K562 (cell line): Measurements from ENCODE around the gene DDX60. TPM values are rescaled to one million over a fixed set of nuclear protein-coding genes. Genes with fewer than 3 reads are reported as not detected.

Experiments
- ATAC-seq: fragments of 200-7000 bp; cut with Tn5 transposase; 3 replicates; pipeline ENCODE4 v1.9.1; 2020; ENCODE audit warnings: moderate library complexity
- Bru-seq: library from RNA; stranded (reverse); fragments of 400-500 nt; gene quantifications from one replicate; lab custom pipeline; 2021; lab: Mats Ljungman, UMichigan
- BruChase-seq, 2 experiments: library from RNA; stranded (reverse); fragments of 400-500 nt; gene quantifications; one replicate each; lab custom pipeline; 2021; lab: Mats Ljungman, UMichigan
- BruUV-seq: library from RNA; stranded (reverse); fragments of 400-500 nt; replicated peaks from 2 replicates; lab custom pipeline; 2021; lab: Mats Ljungman, UMichigan
- CTCF ChIA-PET: fragments of 300-600 bp; formaldehyde crosslinking; extraction: SDS; loops from one replicate; lab custom pipeline; 2021; ENCODE audit warnings: low intra/inter-chr PET ratio; lab: Yijun Ruan, JAX
- POLR2A ChIA-PET: fragments of 300-600, 350-650 bp; sonication (Branson Sonifier 250); formaldehyde crosslinking; extraction: SDS; loops from one replicate; lab custom pipeline; 2021; ENCODE audit warnings: antibody characterized with exemption, inconsistent platforms; lab: Yijun Ruan, JAX
- DNase-seq, 4 experiments: peaks; one replicate each; pipeline versions ENCODE4 v3.0.0 to v3.0.0-alpha.2; 2011 to 2018; ENCODE audit warnings: low spot score in 3 of 4, mixed read lengths in 3 of 4; ENCODE audit errors: extremely low read depth in 1 of 4
- FAIRE-seq: peaks from 2 replicates; lab custom pipeline; 2011; peaks lifted over from hg19 to GRCh38; lab: Jason Lieb, UNC
- H2AFZ ChIP-seq: 2 replicates; pipeline ENCODE4 v1.6.0; 2011; ENCODE audit warnings: low read depth, low read length, control low read depth, inconsistent platforms
- H3K27ac ChIP-seq: fragments of 200-600 bp; 3 replicates; pipeline ENCODE4 v1.8.0; 2011; ENCODE audit warnings: low read depth, mild to moderate bottlenecking, control low read depth, inconsistent platforms, low read length, moderate library complexity, mixed read lengths; ENCODE audit errors: extremely low read depth
- H3K27me3 ChIP-seq, 2 experiments: fragments of 300-600 bp in 1 of 2; 2 replicates in 1 of 2; 3 replicates in 1 of 2; pipeline versions ENCODE4 v1.6.0 to v1.8.0; 2011; ENCODE audit warnings: inconsistent platforms in 2 of 2, low read length in 2 of 2, mild to moderate bottlenecking in 1 of 2, mixed read lengths in 1 of 2, moderate library complexity in 1 of 2; ENCODE audit not compliant: control insufficient read depth in 2 of 2, insufficient read depth in 2 of 2
- H3K36me3 ChIP-seq: fragments of 300-600 bp; 3 replicates; pipeline ENCODE4 v1.8.0; 2011; ENCODE audit warnings: mild to moderate bottlenecking, low read length, inconsistent platforms; ENCODE audit not compliant: control insufficient read depth, insufficient read depth
- H3K4me1 ChIP-seq, 2 experiments: fragments of 200-600 bp in 1 of 2; replicated peaks in 1 of 2; 2 replicates in 1 of 2; 3 replicates in 1 of 2; pipeline versions ENCODE4 v1.5.1 to v1.8.0; 2011; ENCODE audit warnings: inconsistent platforms in 2 of 2, low read length in 2 of 2, mild to moderate bottlenecking in 1 of 2, mixed read lengths in 1 of 2, moderate library complexity in 1 of 2; ENCODE audit not compliant: control insufficient read depth in 2 of 2, insufficient read depth in 2 of 2
- H3K4me2 ChIP-seq: 2 replicates; pipeline ENCODE4 v1.6.1; 2011; ENCODE audit warnings: low read length, control low read depth, inconsistent platforms, mixed read lengths; ENCODE audit not compliant: insufficient read depth
- H3K4me3 ChIP-seq: fragments of 200-600 bp; sonication (generic), shearing (Covaris generic); 2 replicates; pipeline ENCODE4 v1.5.1; 2016; ENCODE audit warnings: control low read depth, inconsistent platforms
- H3K79me2 ChIP-seq: fragments of 200-600 bp; 3 replicates; pipeline ENCODE4 v1.8.0; 2011; ENCODE audit warnings: low read length, inconsistent platforms; ENCODE audit not compliant: control insufficient read depth, insufficient read depth
- H3K9ac ChIP-seq, 2 experiments: 2 replicates each; pipeline versions ENCODE4 v1.6.0 to v1.6.1; 2011; ENCODE audit warnings: low read depth in 2 of 2, low read length in 2 of 2, control low read depth in 1 of 2, inconsistent platforms in 1 of 2, mild to moderate bottlenecking in 1 of 2, mixed read lengths in 1 of 2; ENCODE audit not compliant: insufficient read depth in 1 of 2
- H3K9me1 ChIP-seq: one replicate; pipeline ENCODE4 v1.6.0; 2011; ENCODE audit warnings: inconsistent platforms, mild to moderate bottlenecking, low read length, moderate library complexity; ENCODE audit not compliant: control insufficient read depth, insufficient read depth
- H3K9me3 ChIP-seq: replicated peaks from 2 replicates; pipeline ENCODE4 v1.5.1; 2011; ENCODE audit warnings: low read depth, low read length, inconsistent platforms; ENCODE audit not compliant: control insufficient read depth, insufficient read depth
- H4K20me1 ChIP-seq: replicated peaks from 2 replicates; pipeline ENCODE4 v1.6.1; 2011; ENCODE audit warnings: low read length, inconsistent platforms, mixed read lengths; ENCODE audit not compliant: control insufficient read depth, insufficient read depth
- BCLAF1 ChIP-seq, 2 experiments: fragments of 450-650 bp in 1 of 2; IDR thresholded peaks; 2 replicates each; pipeline ENCODE4 v1.6.1; 2011 to 2017; ENCODE audit warnings: low read depth in 2 of 2, antibody characterized with exemption in 1 of 2, borderline replicate concordance in 1 of 2, low read length in 1 of 2, mild to moderate bottlenecking in 1 of 2, mixed read lengths in 1 of 2; ENCODE audit not compliant: control insufficient read depth in 1 of 2
- CBFB ChIP-seq: sonication (generic); formaldehyde crosslinking; IDR thresholded peaks from 2 replicates; pipeline ENCODE4 v1.4.0; 2020; ENCODE audit warnings: mild to moderate bottlenecking, missing genetic modification reagents
- HMBOX1 ChIP-seq: sonication (generic); IDR thresholded peaks from 2 replicates; pipeline ENCODE4 v1.6.1; 2016
- HNRNPLL ChIP-seq: fragments of 200-400 bp; formaldehyde crosslinking; IDR thresholded peaks from 2 replicates; pipeline ENCODE4 v1.6.1; 2017; ENCODE audit warnings: low read length, low read depth, mild to moderate bottlenecking; ENCODE audit not compliant: poor library complexity, severe bottlenecking
- MAFG ChIP-seq: fragments of 450-650 bp; conservative IDR thresholded peaks from 2 replicates; pipeline ENCODE4 v1.6.1; 2016; ENCODE audit warnings: missing genetic modification characterization, missing compliant biosample characterization
- TEAD2 ChIP-seq: fragments of 450-650 bp; IDR thresholded peaks from 2 replicates; pipeline ENCODE4 v1.6.1; 2016; ENCODE audit warnings: missing genetic modification characterization, control low read depth, missing compliant biosample characterization
- ZBTB26 ChIP-seq: fragments of 450-650 bp; formaldehyde crosslinking; IDR thresholded peaks from 2 replicates; pipeline ENCODE4 v1.4.0; 2022; ENCODE audit warnings: missing genetic modification characterization
- ZNF639 ChIP-seq, 2 experiments: fragments of 200-800 bp in 1 of 2; sonication (Bioruptor generic) in 1 of 2; sonication (generic) in 1 of 2; formaldehyde crosslinking in 1 of 2; IDR thresholded peaks in 1 of 2; conservative IDR thresholded peaks in 1 of 2; 2 replicates each; pipeline versions ENCODE4 v1.5.0 to v1.6.1; 2016 to 2020; ENCODE audit warnings: missing compliant biosample characterization in 1 of 2, missing genetic modification characterization in 1 of 2, missing genetic modification reagents in 1 of 2
- WGBS: fragments of 100-300 bp; shearing (Covaris generic); methylation state at CpG from one replicate; pipeline ENCODE4 v1.1.6; 2016; ENCODE audit warnings: low coverage, mixed read lengths; ENCODE audit not compliant: insufficient coverage; ENCODE audit errors: missing lambda C conversion rate; 5-methylcytosine and 5-hydroxymethylcytosine counted together
- in situ Hi-C: fragments of 300-500 bp; cut with MboI; formaldehyde crosslinking; loops from 4 replicates; pipeline ENCODE4 v1.15.0; 2018; ENCODE audit warnings: inconsistent platforms, mixed read lengths
- intact Hi-C: fragments of 100-400 bp; cut with micrococcal nuclease; formaldehyde crosslinking; loops from 2 replicates; pipeline ENCODE4 v1.14.2; 2022
- long read RNA-seq, 3 experiments: library from polyadenylated mRNA in 2 of 3; library from RNA in 1 of 3; unstranded in 2 of 3; stranded (forward) in 1 of 3; transcript quantifications; one replicate each; pipeline ENCODE4 v2.0.0, GENCODE V29; 2019 to 2022
- polyA minus RNA-seq, 3 experiments: library from RNA; depleted of rRNA, polyadenylated mRNA; stranded (reverse); fragments of >200 nt; gene quantifications; 2 replicates each; pipeline ENCODE4 v1.2.3, GENCODE V29; 2011
- polyA plus RNA-seq, 8 experiments: library from polyadenylated mRNA; depleted of rRNA in 4 of 8; stranded (reverse) in 5 of 8; unstranded in 3 of 8; fragments of >200 nt; fragmentation: Nextera tagmentation in 2 of 8; fragmentation: Illumina TruSeq in 1 of 8; extraction: Ambion mirVana in 2 of 8; extraction: Trizol in 1 of 8; gene quantifications; 2 replicates each; pipeline versions ENCODE4 v1.2.1 to v1.2.3, GENCODE V29; 2011 to 2014; ENCODE audit warnings: inconsistent platforms in 1 of 8, missing spikeins in 1 of 8
- total RNA-seq, 7 experiments: library from RNA; depleted of rRNA in 6 of 7; stranded (reverse); fragments of >200 nt in 6 of 7; fragmentation: Illumina TruSeq in 2 of 7; extraction: Trizol in 2 of 7; gene quantifications; 2 replicates each; pipeline versions ENCODE4 v1.2.1 to v1.2.3, GENCODE V29; 2011 to 2021; ENCODE audit warnings: low replicate concordance in 1 of 7

Gene DDX60
- total RNA-seq (2011; cell fraction: chromatin; rRNA removed; ENCODE audit: low replicate concordance), result 0.07 TPM in 1 of 2 replicates, not detected in the other
- not detected in 2 replicates for total RNA-seq (2011; cell fraction: nucleolus; rRNA removed)
- 0.15 TPM in 1 of 2 replicates, not detected in the other for total RNA-seq (2011; cell fraction: nucleoplasm; rRNA removed)
- total RNA-seq (2014; rRNA removed) (0.04 and 0.18 TPM in 2 replicates), total RNA-seq (2014; rRNA removed; fragmentation: Illumina TruSeq; extraction: Trizol) (0.10 and 0.25 TPM in 2 replicates), total RNA-seq (2015; rRNA removed; fragmentation: Illumina TruSeq; extraction: Trizol) (0.11 and 0.22 TPM in 2 replicates), total RNA-seq (2021) (0.13 and 0.47 TPM in 2 replicates), polyA plus RNA-seq (2011; rRNA removed) (0.06 TPM in 1 of 2 replicates, not detected in the other), polyA plus RNA-seq (2014; fragmentation: Illumina TruSeq; extraction: Trizol) (0.12 TPM in 1 of 2 replicates, not detected in the other), polyA plus RNA-seq (2014; fragmentation: Nextera tagmentation; extraction: Ambion mirVana) (under 1 TPM; 0.08 to 0.10 TPM), polyA plus RNA-seq (2014; rRNA removed) (0.24 and 0.27 TPM in 2 replicates), polyA minus RNA-seq (2011; rRNA and poly(A)+ RNA removed) (not detected in 2 replicates), Bru-seq, nascent RNA (percentile 12 among the genes with signal in this experiment), BruChase-seq, experiment 1, labeled RNA remaining after a 2-hour chase (percentile 14 among the genes with signal in this experiment), BruChase-seq, experiment 2, labeled RNA remaining after a 6-hour chase (percentile 11 among the genes with signal in this experiment)
- 0.04 TPM in 1 of 2 replicates, not detected in the other for polyA plus RNA-seq (2011; cell fraction: cytosol; rRNA removed)
- polyA plus RNA-seq (2011; cell fraction: nucleus; rRNA removed), result not detected in 2 replicates
- polyA plus RNA-seq (2012), result 0.07 and 0.18 TPM in 2 replicates
- not detected in 2 replicates for polyA minus RNA-seq (2011; cell fraction: cytosol; rRNA and poly(A)+ RNA removed)
- not detected in 2 replicates for polyA minus RNA-seq (2011; cell fraction: nucleus; rRNA and poly(A)+ RNA removed)
- long read RNA-seq, experiment 1, result 0 reads
- long read RNA-seq, experiment 2, result 0 reads
- long read RNA-seq, experiment 3, result 0 reads

GRCh38 chr4:168318266-168318895 is at the start of gene DDX60:
DDX60 (minus strand) TSS chr4:168318752; CDS start chr4:168311259, 7,493 bp downstream.
- no peaks in the 10 kb centered on the region for H3K79me2 ChIP-seq
- H3K27me3 ChIP-seq, result no peaks in the 10 kb centered on the region
- peak within 1 kb of the TSS; percentile 14 for H3K4me2 ChIP-seq
- FAIRE-seq, result no peak
- in situ Hi-C loops, result no loop called here
- under 1% methylated on average over 37 of the region's 38 CpGs for WGBS
- H3K9me1 ChIP-seq, result no peaks in the 10 kb centered on the region
- peak within 1 kb of the TSS; percentile 33 for H3K4me3 ChIP-seq
- H3K27ac ChIP-seq, result no peak within 1 kb of the TSS
- DNase-seq, result peak in 3 of 4 experiments; percentile 7 to 21 (median 9)
- no TSS peak for BruUV-seq
- ChIA-PET POLR2A (no interaction called here), CTCF (no interaction called here)
- peaks cover 0 to 6% of the 10 kb centered on the region in 2 experiments; a peak in 2 of 5 replicates for H3K4me1 ChIP-seq
- H2AFZ ChIP-seq, result peak within 1 kb of the TSS; percentile 34; the same call in 1 of the 2 replicates
- peak within 1 kb of the TSS in 1 of 2 experiments; percentile 83; a peak in 2 of 4 replicates for H3K9ac ChIP-seq
- H3K36me3 ChIP-seq, result no peaks in the 10 kb centered on the region
- H4K20me1 ChIP-seq, result no peaks in the 10 kb centered on the region
- peak; percentile 85 for ATAC-seq
- H3K9me3 ChIP-seq, result no peaks in the 10 kb centered on the region
- intact Hi-C loops, result no loop called here
- TF ChIP-seq ZNF639 (CRISPR knock-in tag; conservative IDR thresholded peaks at IDR 0.05 in 1 of 2, IDR thresholded peaks at IDR 0.05 in 1 of 2) (0 out of 4 replicates have a peak, but pooled peaks of 1 of the 2 experiments have one; percentile 18), TEAD2 (no peak), CBFB (CRISPR knock-in tag) (no peak), HNRNPLL (no peak), HMBOX1 (no peak), ZBTB26 (CRISPR knock-in tag) (no peak), BCLAF1 (IDR thresholded peaks at IDR 0.05; ENCODE audit: borderline replicate concordance in 1 of 2, control insufficient read depth in 1 of 2, low read depth in 2 of 2, low read length in 1 of 2) (no peak), MAFG (tag) (no peak)
